Measurements from ENCODE around the gene SENP5. TPM values are rescaled to one million over a fixed set of nuclear protein-coding genes. Genes with fewer than 3 reads are reported as not detected.

The SENP5 gene
- total and polyA plus RNA-seq, 2 of the 8 experiments (the other 6 are each of a cell fraction or from before 2014, with no cell fraction given): 6.7 to 27.3 TPM

GRCh38 chr3:196962930-196963630 lies 95.4 kb downstream of the SENP5 start:
- Histone ChIP-seq H3K79me1 (ENCODE audit: low read depth, low read length) (no peaks in the 10 kb centered on the region), H2AFZ (ENCODE audit: low read length) (no peak overlapping the region), H3K4ac (replicated peaks; ENCODE audit: insufficient read length, low read depth, low read length) (no peak overlapping the region), H4K91ac (replicated peaks; ENCODE audit: insufficient read length, low read length) (no peak overlapping the region), H3K23me2 (ENCODE audit: low read depth, low read length) (no peaks in the 10 kb centered on the region; the same call in 1 of the 2 replicates), H3K27ac (ENCODE audit: low read depth, low read length) (no peak overlapping the region), H3K27me3 (replicated peaks in 1 of 4; ENCODE audit: control insufficient read depth in 3 of 4, extremely low read depth in 1 of 4, insufficient read depth in 3 of 4, low read length in 3 of 4) (peaks cover 22 to 31% (median 30%) of the 10 kb centered on the region in 4 experiments), H3K4me3 (ENCODE audit: extremely low read depth in 1 of 4, insufficient read depth in 2 of 4, low read depth in 3 of 4, low read length in 4 of 4) (no peak overlapping the region), H4K8ac (ENCODE audit: extremely low read depth, insufficient read depth, low read length) (no peak overlapping the region), H3K4me2 (ENCODE audit: insufficient read depth in 1 of 2, low read depth in 2 of 2, low read length in 2 of 2) (no peak overlapping the region), H4K20me1 (replicated peaks in 1 of 2; ENCODE audit: control insufficient read depth in 1 of 2, insufficient read depth in 2 of 2, low read length in 2 of 2) (no peaks in the 10 kb centered on the region), H3K9ac (replicated peaks in 1 of 4; ENCODE audit: extremely low read depth in 1 of 4, low read depth in 3 of 4, low read length in 3 of 4) (no peak overlapping the region), H2BK120ac (replicated peaks; ENCODE audit: low read depth, low read length) (no peak overlapping the region), H3K14ac (ENCODE audit: insufficient read length) (no peak overlapping the region), H3K23ac (ENCODE audit: insufficient read length) (no peak overlapping the region), H3K18ac (ENCODE audit: extremely low read depth, low read length) (no peak overlapping the region), H2BK20ac (ENCODE audit: low read length) (no peak overlapping the region), H2BK15ac (ENCODE audit: low read length) (no peak overlapping the region), H4K5ac (ENCODE audit: insufficient read length, low read depth, low read length) (no peak overlapping the region), H3K79me2 (ENCODE audit: control insufficient read depth in 1 of 2, insufficient read depth in 2 of 2, low read length in 2 of 2) (no peaks in the 10 kb centered on the region), H3K4me1 (replicated peaks in 1 of 4; ENCODE audit: control insufficient read depth in 3 of 4, insufficient read depth in 4 of 4, low read length in 3 of 4) (peaks cover 0 to 17% (median 9%) of the 10 kb centered on the region in 4 experiments; a peak in 5 of 7 replicates), H3K56ac (replicated peaks; ENCODE audit: insufficient read length, low read depth, low read length) (no peak overlapping the region), H2AK5ac (ENCODE audit: low read depth, low read length) (no peak overlapping the region), H3K36me3 (ENCODE audit: control insufficient read depth in 2 of 4, insufficient read depth in 4 of 4, low read length in 3 of 4) (no peaks in the 10 kb centered on the region), H2BK12ac (ENCODE audit: low read depth, low read length) (no peak overlapping the region), H2BK5ac (ENCODE audit: low read depth, low read length) (no peak overlapping the region), H3K9me3 (ENCODE audit: insufficient read depth in 2 of 2, low read depth in 1 of 2, low read length in 1 of 2) (no peaks in the 10 kb centered on the region)
- CTCF ChIA-PET (ENCODE audit: partially characterized antibody): interaction anchor here (0.6 to 1.8 kb wide), 4 partner anchors 8 to 134 kb away, joined by 3 to 6 read pairs (median 4); no protein-coding TSS in a partner anchor
- DNase-seq (ENCODE audit: low read depth in 1 of 2, low spot score in 2 of 2) (no peak), FAIRE-seq (no peak)
- TF ChIP-seq CTCF (IDR thresholded peaks at IDR 0.05; ENCODE audit: control extremely low read depth in 1 of 3, insufficient read depth in 1 of 3, low read depth in 1 of 3, low read length in 3 of 3) (no peak), CTBP2 (IDR thresholded peaks at IDR 0.05; ENCODE audit: borderline replicate concordance, insufficient read depth, insufficient read length, low read length) (no peak), BACH1 (IDR thresholded peaks at IDR 0.05; ENCODE audit: low read length) (no peak), SIRT6 (IDR thresholded peaks at IDR 0.05; ENCODE audit: low read length) (no peak), YY1 (IDR thresholded peaks at IDR 0.05; ENCODE audit: low read depth, low read length) (no peak)
- POLR2A ChIA-PET (ENCODE audit: partially characterized antibody): no interaction called here
- WGBS, 2 experiments (ENCODE audit: extremely low coverage in 1 of 2, insufficient coverage in 1 of 2, insufficient read length in 1 of 2, insufficient replicate concordance in 2 of 2, low coverage in 1 of 2, low lambda C conversion rate in 2 of 2, missing lambda C conversion rate in 1 of 2): 88% methylated on average over 10 of the region's 10 CpGs; no CpG with 5 or more reads in 1 of the 2 experiments
